ENCODE data around the gene PKDCC.

Gene PKDCC

GRCh38 chr2:42045352-42045751 lies 2.5 kb upstream of the PKDCC start:
- TF ChIP-seq, protein P1, sequence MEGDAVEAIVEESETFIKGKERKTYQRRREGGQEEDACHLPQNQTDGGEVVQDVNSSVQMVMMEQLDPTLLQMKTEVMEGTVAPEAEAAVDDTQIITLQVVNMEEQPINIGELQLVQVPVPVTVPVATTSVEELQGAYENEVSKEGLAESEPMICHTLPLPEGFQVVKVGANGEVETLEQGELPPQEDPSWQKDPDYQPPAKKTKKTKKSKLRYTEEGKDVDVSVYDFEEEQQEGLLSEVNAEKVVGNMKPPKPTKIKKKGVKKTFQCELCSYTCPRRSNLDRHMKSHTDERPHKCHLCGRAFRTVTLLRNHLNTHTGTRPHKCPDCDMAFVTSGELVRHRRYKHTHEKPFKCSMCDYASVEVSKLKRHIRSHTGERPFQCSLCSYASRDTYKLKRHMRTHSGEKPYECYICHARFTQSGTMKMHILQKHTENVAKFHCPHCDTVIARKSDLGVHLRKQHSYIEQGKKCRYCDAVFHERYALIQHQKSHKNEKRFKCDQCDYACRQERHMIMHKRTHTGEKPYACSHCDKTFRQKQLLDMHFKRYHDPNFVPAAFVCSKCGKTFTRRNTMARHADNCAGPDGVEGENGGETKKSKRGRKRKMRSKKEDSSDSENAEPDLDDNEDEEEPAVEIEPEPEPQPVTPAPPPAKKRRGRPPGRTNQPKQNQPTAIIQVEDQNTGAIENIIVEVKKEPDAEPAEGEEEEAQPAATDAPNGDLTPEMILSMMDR (IDR thresholded peaks at IDR 0.05; ENCODE audit: low read depth, low read length), result no peak
- no peaks in the 10 kb centered on the region for H3K9me3 ChIP-seq
- H3K36me3 ChIP-seq, result no peaks in the 10 kb centered on the region

DNA sequence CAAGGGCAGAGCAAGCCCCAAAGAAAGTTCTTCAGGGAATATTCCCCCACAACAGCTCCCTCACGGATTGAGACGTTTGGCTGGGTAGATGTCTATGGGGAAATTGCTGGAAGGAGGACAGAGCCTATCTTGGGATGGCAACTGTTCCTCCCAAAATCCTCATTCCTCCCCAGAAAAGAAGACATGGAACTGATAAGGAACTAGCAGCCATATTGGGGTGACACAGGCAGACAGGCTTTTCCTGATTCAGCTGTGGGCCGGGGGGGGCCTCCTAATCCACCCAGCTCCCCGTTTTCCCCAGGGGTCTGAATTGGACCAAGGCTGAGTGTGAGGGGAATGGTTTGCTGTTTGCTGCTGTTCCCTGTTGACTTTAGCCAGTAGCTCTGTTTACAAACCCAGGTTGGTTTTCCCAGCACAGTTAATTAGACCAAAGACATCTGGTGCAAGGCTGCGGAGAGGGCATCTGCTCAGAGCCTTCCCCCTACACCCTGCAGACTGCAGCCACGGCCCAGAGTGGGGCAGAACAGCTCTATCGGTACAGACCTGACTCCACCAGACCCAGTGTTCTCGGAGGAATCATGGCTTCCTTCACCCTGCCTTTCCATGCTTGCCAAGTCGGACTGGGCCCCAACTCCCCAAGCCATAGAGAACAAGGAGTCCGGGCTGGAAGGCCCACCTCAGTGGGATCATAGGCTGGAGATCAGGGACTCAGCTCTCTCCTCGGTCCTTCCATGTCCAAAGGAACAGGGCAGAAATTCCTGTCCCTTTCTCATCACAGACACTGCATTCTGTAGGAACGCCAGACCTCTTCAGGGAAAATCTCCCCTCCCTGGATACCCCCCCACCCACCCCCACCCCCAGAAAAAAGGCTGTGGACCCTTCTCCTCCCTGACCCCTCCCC lies 1.7 kb upstream of the PKDCC start:
- Histone ChIP-seq H3K36me3 (no peaks in the 10 kb centered on the region), H3K4me1 (peaks cover 15% of the 10 kb centered on the region), H3K4me3 (ENCODE audit: low read depth, low read length) (peak overlapping the region; percentile 66), H3K9me3 (no peaks in the 10 kb centered on the region), H3K27me3 (no peaks in the 10 kb centered on the region)
- TF ChIP-seq, protein P1 (IDR thresholded peaks at IDR 0.05; ENCODE audit: low read depth, low read length), result no peak
- DNase-seq, result peak; percentile 89

More at GRCh38 chr2:42045352-42045751, 2.5 kb upstream of the PKDCC start:
- Histone ChIP-seq H3K4me1 (peaks cover 15% of the 10 kb centered on the region), H3K4me3 (ENCODE audit: low read depth, low read length) (no peak overlapping the region), H3K27me3 (no peaks in the 10 kb centered on the region)
- DNase-seq, result no peak

GRCh38 chr2:42046819-42047487 lies 868 bp upstream of the PKDCC start:
- H3K36me3 ChIP-seq, result no peaks in the 10 kb centered on the region
- DNase-seq, result peak; percentile 52
- TF ChIP-seq, protein P1 (IDR thresholded peaks at IDR 0.05; ENCODE audit: low read depth, low read length), result no peak
- no peaks in the 10 kb centered on the region for H3K9me3 ChIP-seq
- H3K4me1 ChIP-seq, result peaks cover 15% of the 10 kb centered on the region
- H3K4me3 ChIP-seq (ENCODE audit: low read depth, low read length), result peak overlapping the region; percentile 66
- H3K27me3 ChIP-seq, result no peaks in the 10 kb centered on the region

DNA sequence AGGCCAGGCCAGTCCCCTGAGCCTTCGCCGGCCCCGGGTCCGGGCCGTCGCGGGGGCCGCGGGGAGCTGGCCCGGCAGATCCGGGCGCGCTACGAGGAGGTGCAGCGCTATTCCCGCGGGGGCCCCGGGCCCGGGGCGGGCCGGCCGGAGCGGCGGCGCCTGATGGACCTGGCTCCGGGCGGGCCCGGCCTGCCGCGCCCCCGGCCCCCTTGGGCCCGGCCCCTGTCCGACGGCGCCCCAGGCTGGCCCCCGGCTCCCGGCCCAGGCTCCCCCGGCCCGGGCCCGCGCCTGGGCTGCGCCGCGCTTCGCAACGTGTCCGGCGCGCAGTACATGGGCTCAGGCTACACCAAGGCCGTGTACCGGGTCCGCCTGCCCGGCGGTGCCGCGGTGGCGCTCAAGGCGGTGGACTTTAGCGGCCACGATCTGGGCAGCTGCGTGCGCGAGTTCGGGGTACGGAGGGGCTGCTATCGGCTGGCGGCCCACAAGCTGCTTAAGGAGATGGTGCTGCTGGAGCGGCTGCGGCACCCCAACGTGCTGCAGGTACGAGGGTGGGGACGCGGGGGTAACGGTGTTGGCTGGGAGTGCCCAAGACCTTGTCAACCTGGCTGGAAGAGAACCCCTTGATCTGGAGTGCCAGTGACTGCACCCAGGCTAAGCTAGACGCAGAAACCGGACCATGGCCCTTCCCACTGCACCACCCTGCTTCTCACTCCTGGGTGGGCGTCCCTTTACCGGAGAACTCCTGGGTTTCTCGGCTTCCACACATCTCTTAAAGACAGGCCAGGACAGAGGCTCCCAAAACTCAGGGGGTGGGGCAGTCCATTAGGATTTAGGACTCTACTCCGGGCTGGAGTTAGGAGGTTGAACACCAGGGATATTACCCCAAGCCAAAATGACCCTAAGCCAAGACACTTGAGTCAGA lies 739 bp downstream of the PKDCC start:
- TF ChIP-seq, protein P1 (IDR thresholded peaks at IDR 0.05; ENCODE audit: low read depth, low read length), result no peak
- Histone ChIP-seq H3K36me3 (no peaks in the 10 kb centered on the region), H3K27me3 (no peaks in the 10 kb centered on the region), H3K4me1 (peaks cover 15% of the 10 kb centered on the region), H3K4me3 (ENCODE audit: low read depth, low read length) (peak overlapping the region; percentile 83), H3K9me3 (no peaks in the 10 kb centered on the region)
- no peak for DNase-seq

DNA sequence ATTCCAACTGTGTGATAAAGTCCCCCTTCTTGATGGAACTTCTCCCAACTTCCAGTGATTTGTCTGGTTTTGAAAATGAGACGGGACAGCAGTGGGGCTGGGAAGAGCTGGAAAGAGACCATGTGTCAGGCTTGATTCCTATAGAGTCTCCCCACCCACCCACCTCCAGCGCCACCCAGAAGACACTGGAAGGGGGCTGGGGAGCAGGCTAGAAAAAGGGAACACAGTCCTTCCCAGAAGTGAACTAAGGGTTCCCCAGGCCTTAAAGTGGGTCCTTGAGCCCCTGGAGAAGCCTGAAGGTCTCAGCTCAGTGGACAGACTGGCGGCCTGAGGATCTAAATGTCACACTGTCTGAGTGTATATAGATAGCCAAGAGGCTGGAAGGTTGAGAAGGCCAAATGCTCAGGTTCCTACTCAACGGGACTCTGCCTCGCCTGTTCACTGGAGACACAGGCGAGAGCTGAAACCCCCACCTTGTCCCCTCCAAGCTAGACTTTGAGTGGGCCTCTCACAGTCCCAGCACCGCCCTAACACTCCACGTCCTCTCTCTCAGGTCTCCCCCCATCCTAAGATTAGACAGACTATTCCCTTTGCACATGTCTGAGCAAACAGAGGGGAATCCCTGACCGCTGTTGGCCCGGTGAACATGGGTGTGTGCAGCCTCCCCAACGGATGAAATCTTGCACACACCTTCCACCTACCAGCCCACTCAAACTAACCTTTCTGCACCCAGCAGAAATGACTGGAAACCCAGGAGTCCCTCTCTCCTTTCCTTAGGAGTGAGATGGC lies 1.6 kb downstream of the PKDCC start:
- no peaks in the 10 kb centered on the region for H3K9me3 ChIP-seq
- H3K4me1 ChIP-seq, result peaks cover 15% of the 10 kb centered on the region
- no peaks in the 10 kb centered on the region for H3K27me3 ChIP-seq
- DNase-seq, result no peak
- H3K36me3 ChIP-seq, result no peaks in the 10 kb centered on the region
- TF ChIP-seq, protein P1 (IDR thresholded peaks at IDR 0.05; ENCODE audit: low read depth, low read length), result no peak
- H3K4me3 ChIP-seq (ENCODE audit: low read depth, low read length), result peak overlapping the region; percentile 83

Data from BE2C (cell line).